ENCODE data around the gene CDC73. TPM values are rescaled to one million over a fixed set of nuclear protein-coding genes. Genes with fewer than 3 reads are reported as not detected.

Gene CDC73
- total and polyA plus RNA-seq, 7 donors: 5.3 to 30.1 (median 24.9) TPM

GRCh38 chr1:193242000-193242399 is 120.2 kb downstream of the CDC73 start:
- intact Hi-C loops (cut with DNase I): no loop called here

DNA sequence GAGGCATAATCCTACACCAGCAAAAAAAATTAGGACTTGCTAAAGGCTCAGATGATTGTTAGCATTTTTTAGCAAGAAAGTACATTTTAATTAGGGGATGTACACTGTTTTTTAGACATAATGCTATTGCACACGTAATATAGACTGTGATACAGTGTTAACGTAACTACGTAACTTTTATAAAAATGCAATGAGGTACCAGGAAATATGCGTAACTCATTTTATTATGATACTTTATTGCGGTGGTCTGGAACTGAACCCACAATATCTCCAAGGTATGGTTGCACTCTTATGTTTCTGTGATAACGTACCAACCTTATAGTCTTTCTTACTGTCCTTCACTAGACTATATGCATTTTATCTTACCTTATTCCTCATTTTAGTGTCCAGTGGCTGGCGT is 127.4 kb downstream of the CDC73 start:
- 97 to 99% (median 97%) methylated on average over 7 of the region's 7 CpGs for WGBS, 3 donors
- Histone ChIP-seq H3K4me1 (no peaks in the 10 kb centered on the region), H3K4me3 (no peak overlapping the region), H3K27me3 (ENCODE audit: insufficient read depth in 3 of 3, low read length in 2 of 3) (no peaks in the 10 kb centered on the region), H3K36me3 (ENCODE audit: insufficient read depth in 1 of 2, low read depth in 1 of 2) (peaks cover 4 to 48% of the 10 kb centered on the region in 2 donors), H3K9me3 (no peaks in the 10 kb centered on the region), H3K27ac (no peak overlapping the region)
- no peak for TF ChIP-seq CTCF (IDR thresholded peaks at IDR 0.05)
- no peak for ATAC-seq
- intact Hi-C loops (cut with DNase I): no loop called here
- DNase-seq: no peak

More at GRCh38 chr1:193242000-193242399, 120.2 kb downstream of the CDC73 start:
- H3K4me3 ChIP-seq: no peak overlapping the region
- peaks cover 0 to 10% of the 10 kb centered on the region in 2 donors for H3K36me3 ChIP-seq (ENCODE audit: insufficient read depth in 1 of 2, low read depth in 1 of 2)
- 98 to 99% (median 98%) methylated on average over 4 of the region's 4 CpGs for whole genome bisulfite sequencing, 3 donors
- DNase-seq (no peak), ATAC-seq (no peak)
- no peaks in the 10 kb centered on the region for H3K27me3 ChIP-seq (ENCODE audit: insufficient read depth in 3 of 3, low read length in 2 of 3)
- no peaks in the 10 kb centered on the region for H3K9me3 ChIP-seq
- TF ChIP-seq CTCF (IDR thresholded peaks at IDR 0.05): no peak
- no peaks in the 10 kb centered on the region for H3K4me1 ChIP-seq
- no peak overlapping the region for H3K27ac ChIP-seq

DNA sequence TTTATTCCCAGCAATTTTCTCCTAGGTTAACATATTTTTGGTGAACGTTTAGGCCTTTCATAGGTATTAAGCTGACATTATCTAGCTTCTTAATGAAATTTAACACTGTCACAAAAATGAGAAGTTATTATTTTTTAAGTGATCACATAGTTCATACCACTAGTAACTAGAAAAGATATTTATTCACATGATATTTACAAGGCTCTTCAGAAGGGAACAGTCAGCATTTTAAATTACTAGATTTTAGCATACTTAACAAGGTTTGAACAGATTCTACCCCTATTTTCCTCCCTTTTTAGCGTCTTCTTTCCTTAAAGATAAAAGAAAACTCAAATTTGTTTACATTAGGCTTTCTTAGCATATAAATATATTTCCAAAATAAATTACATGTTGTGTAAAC is 130.1 kb downstream of the CDC73 start:
- WGBS, 3 donors: 76 to 88% (median 78%) methylated on average over 2 of the region's 2 CpGs
- ATAC-seq (no peak), DNase-seq (no peak)
- TF ChIP-seq CTCF (IDR thresholded peaks at IDR 0.05): no peak
- Histone ChIP-seq H3K36me3 (ENCODE audit: insufficient read depth in 1 of 2, low read depth in 1 of 2) (peaks cover 4 to 48% of the 10 kb centered on the region in 2 donors), H3K4me3 (no peak overlapping the region), H3K27ac (no peak overlapping the region), H3K9me3 (no peaks in the 10 kb centered on the region), H3K4me1 (no peaks in the 10 kb centered on the region), H3K27me3 (ENCODE audit: insufficient read depth in 3 of 3, low read length in 2 of 3) (no peaks in the 10 kb centered on the region)
- intact Hi-C loops (cut with DNase I): no loop called here

DNA sequence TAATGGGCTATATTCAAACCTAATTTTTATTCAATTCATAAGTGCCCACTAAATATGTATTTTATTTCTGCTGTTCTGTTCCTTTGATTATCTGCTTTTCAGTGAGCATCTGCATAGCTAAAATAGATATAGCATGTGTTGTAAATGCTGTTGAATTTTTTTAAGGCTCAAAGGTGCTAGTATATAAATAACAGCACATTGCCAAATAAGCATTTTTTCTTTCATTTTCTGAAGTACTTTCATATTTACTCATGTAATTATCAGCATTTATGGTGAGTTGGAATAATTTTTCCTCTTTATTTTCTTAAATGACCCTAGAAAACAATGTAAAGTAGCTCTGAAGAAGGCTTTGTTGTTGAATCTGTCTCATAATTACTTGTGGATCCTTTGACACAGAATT is 134.2 kb downstream of the CDC73 start:
- intact Hi-C loops (cut with DNase I): no loop called here
- H3K27me3 ChIP-seq (ENCODE audit: insufficient read depth in 3 of 3, low read length in 2 of 3): no peaks in the 10 kb centered on the region

More for the DNA sequence above, 134.2 kb downstream of the CDC73 start:
- Histone ChIP-seq H3K27ac (no peak overlapping the region), H3K4me3 (no peak overlapping the region), H3K4me1 (no peaks in the 10 kb centered on the region), H3K9me3 (no peaks in the 10 kb centered on the region), H3K36me3 (ENCODE audit: insufficient read depth in 1 of 2, low read depth in 1 of 2) (peaks cover 4 to 23% of the 10 kb centered on the region in 2 donors)
- ATAC-seq (no peak), DNase-seq (no peak)
- no peak for TF ChIP-seq CTCF (IDR thresholded peaks at IDR 0.05)

Measured in psoas muscle (tissue), 8 donors.